GM23338 (cell line): ENCODE results near the gene DNAJA2. TPM values are rescaled to one million over a fixed set of nuclear protein-coding genes. Genes with fewer than 3 reads are reported as not detected.

Source experiments
- ATAC-seq: fragments of 200-7000 bp; cut with Tn5 transposase; 3 replicates; pipeline ENCODE4 v1.9.1; 2020
- DNase-seq: peaks from one replicate; pipeline ENCODE4 v3.0.0-alpha.2; 2015; ENCODE audit warnings: low spot score
- H2AFZ ChIP-seq: fragments of 200-600 bp; sonication (generic); 2 replicates; pipeline ENCODE4 v1.8.0; 2016; ENCODE audit warnings: antibody characterized with exemption, mild to moderate bottlenecking, moderate library complexity
- H3F3A ChIP-seq: fragments of 200-600 bp; sonication (generic); replicated peaks from 2 replicates; pipeline ENCODE4 v1.8.0; 2017; ENCODE audit warnings: antibody characterized with exemption, mixed run types, low read depth
- H3K27ac ChIP-seq: fragments of 200-600 bp; sonication (generic); 2 replicates; pipeline ENCODE4 v1.6.1; 2016; ENCODE audit warnings: low read depth
- H3K27me3 ChIP-seq: fragments of 200-600 bp; sonication (generic); 2 replicates; pipeline ENCODE4 v1.8.0; 2016; ENCODE audit warnings: mild to moderate bottlenecking, mixed run types, moderate library complexity; ENCODE audit not compliant: insufficient read depth
- H3K36me3 ChIP-seq: fragments of 200-600 bp; sonication (generic); 2 replicates; pipeline ENCODE4 v1.8.0; 2016; ENCODE audit warnings: mild to moderate bottlenecking; ENCODE audit not compliant: insufficient read depth
- H3K4me1 ChIP-seq: fragments of 200-600 bp; sonication (generic); 2 replicates; pipeline ENCODE4 v1.8.0; 2016; ENCODE audit warnings: mild to moderate bottlenecking, moderate library complexity; ENCODE audit not compliant: insufficient read depth
- H3K4me2 ChIP-seq: fragments of 200-600 bp; sonication (generic); 2 replicates; pipeline ENCODE4 v1.7.1; 2017; ENCODE audit warnings: mixed run types
- H3K4me3 ChIP-seq: fragments of 200-600 bp; sonication (generic); 2 replicates; pipeline ENCODE4 v1.6.1; 2016; ENCODE audit warnings: mixed run types
- H3K79me2 ChIP-seq: fragments of 200-600 bp; sonication (generic); replicated peaks from 2 replicates; pipeline ENCODE4 v1.8.0; 2017; ENCODE audit warnings: mild to moderate bottlenecking; ENCODE audit not compliant: insufficient read depth
- H3K9me2 ChIP-seq: fragments of 200-600 bp; sonication (generic); 2 replicates; pipeline ENCODE4 v1.8.0; 2017; ENCODE audit not compliant: insufficient read depth
- H4K20me1 ChIP-seq: fragments of 200-600 bp; sonication (generic); replicated peaks from 2 replicates; pipeline ENCODE4 v1.8.0; 2017; ENCODE audit warnings: mild to moderate bottlenecking; ENCODE audit not compliant: insufficient read depth
- H3K27ac Mint-ChIP-seq: 2 replicates; pipeline ENCODE4 v1.8.0; 2020; ENCODE audit warnings: inconsistent platforms, mild to moderate bottlenecking, moderate library complexity, mixed read lengths
- H3K27me3 Mint-ChIP-seq: 3 replicates; pipeline ENCODE4 v1.8.0; 2022; ENCODE audit warnings: low read depth, mild to moderate bottlenecking, moderate library complexity, mixed read lengths, inconsistent platforms; ENCODE audit not compliant: insufficient read depth, poor library complexity
- H3K36me3 Mint-ChIP-seq: 3 replicates; pipeline ENCODE4 v1.8.0; 2021; ENCODE audit warnings: low read depth, mild to moderate bottlenecking, inconsistent platforms, moderate library complexity, mixed read lengths
- H3K4me1 Mint-ChIP-seq: 3 replicates; pipeline ENCODE4 v1.8.0; 2020; ENCODE audit warnings: mild to moderate bottlenecking, inconsistent platforms, mixed read lengths
- H3K4me3 Mint-ChIP-seq: 3 replicates; pipeline ENCODE4 v1.8.0; 2021; ENCODE audit warnings: moderate library complexity, mild to moderate bottlenecking, inconsistent platforms, mixed read lengths
- H3K9me3 Mint-ChIP-seq: 3 replicates; pipeline ENCODE4 v1.8.0; 2020; ENCODE audit warnings: moderate library complexity, mild to moderate bottlenecking, inconsistent platforms, mixed read lengths
- CREB1 ChIP-seq: fragments of 250-450 bp; sonication (Bioruptor Pico); IDR thresholded peaks from 2 replicates; pipeline ENCODE4 v1.5.0; 2020; ENCODE audit warnings: low read depth, mild to moderate bottlenecking, moderate library complexity
- CTCF ChIP-seq, 2 experiments: fragments of 200-600 bp in 1 of 2; sonication (generic) in 1 of 2; conservative IDR thresholded peaks; 2 replicates each; pipeline versions ENCODE4 v1.5.1 to v1.6.1; 2016 to 2017; ENCODE audit warnings: antibody characterized with exemption in 2 of 2, low read depth in 2 of 2, mild to moderate bottlenecking in 2 of 2, moderate library complexity in 1 of 2
- ETS1 ChIP-seq: IDR thresholded peaks from 2 replicates; pipeline ENCODE4 v1.6.1; 2016; ENCODE audit warnings: antibody characterized with exemption
- EZH2 ChIP-seq: fragments of 200-600 bp; sonication (generic); IDR thresholded peaks from one replicate; pipeline ENCODE4 v1.8.0; 2017; ENCODE audit warnings: antibody characterized with exemption, mild to moderate bottlenecking, low read depth; ENCODE audit not compliant: unreplicated experiment
- EZH2phosphoT487 ChIP-seq: fragments of 200-600 bp; sonication (generic); IDR thresholded peaks from one replicate; pipeline ENCODE4 v1.8.1; 2018; ENCODE audit warnings: antibody characterized with exemption; ENCODE audit not compliant: unreplicated experiment
- NANOG ChIP-seq: IDR thresholded peaks from 2 replicates; pipeline ENCODE4 v1.6.1; 2016; ENCODE audit warnings: antibody characterized with exemption, borderline replicate concordance
- POLR2AphosphoS5 ChIP-seq: IDR thresholded peaks from 2 replicates; pipeline ENCODE4 v1.6.1; 2016; ENCODE audit warnings: antibody characterized with exemption, low read depth
- REST ChIP-seq: IDR thresholded peaks from one replicate; pipeline ENCODE4 v1.6.1; 2018; ENCODE audit warnings: antibody characterized with exemption; ENCODE audit not compliant: unreplicated experiment
- STAT1 ChIP-seq: IDR thresholded peaks from one replicate; pipeline ENCODE4 v1.6.1; 2016; ENCODE audit warnings: antibody characterized with exemption; ENCODE audit not compliant: unreplicated experiment
- ZNF114 ChIP-seq: fragments of 250-450 bp; sonication (Bioruptor Pico); IDR thresholded peaks from 2 replicates; pipeline ENCODE4 v1.5.0; 2020; ENCODE audit warnings: mild to moderate bottlenecking, moderate library complexity
- ZNF331 ChIP-seq: fragments of 250-450 bp; sonication (Bioruptor Pico); IDR thresholded peaks from 2 replicates; pipeline ENCODE4 v1.5.0; 2020; ENCODE audit warnings: low read depth, mild to moderate bottlenecking, moderate library complexity
- polyA plus RNA-seq: library from polyadenylated mRNA; unstranded; fragments of >200 nt; fragmentation: Nextera tagmentation; extraction: Ambion mirVana; gene quantifications from 2 replicates; pipeline ENCODE4 v1.2.1, GENCODE V29; 2016
- total RNA-seq: library from RNA; depleted of rRNA; stranded (reverse); fragments of >200 nt; shearing (Covaris generic); gene quantifications from 2 replicates; pipeline ENCODE4 v1.2.3, GENCODE V29; 2014

Gene DNAJA2
- total and polyA plus RNA-seq, 2 experiments from 2014 or later = 94.5 to 101 TPM

- Histone ChIP-seq H3K4me2 (no peak overlapping the region), H3F3A (no peaks in the 10 kb centered on the region), H4K20me1 (peaks cover 6% of the 10 kb centered on the region; the same call in 1 of the 2 replicates), H3K4me3 (no peak overlapping the region), H3K79me2 (peaks cover 75% of the 10 kb centered on the region), H2AFZ (no peak overlapping the region), H3K4me1 (peaks cover 16% of the 10 kb centered on the region), H3K9me2 (no peaks in the 10 kb centered on the region), H3K27me3 (no peaks in the 10 kb centered on the region), H3K27ac (peak overlapping the region; percentile 67), H3K36me3 (peaks cover 61% of the 10 kb centered on the region)
- Mint-ChIP-seq H3K36me3 (peaks cover 98% of the 10 kb centered on the region), H3K27ac (peak overlapping the region; percentile 91), H3K27me3 (peaks cover 2% of the 10 kb centered on the region), H3K4me3 (no peak overlapping the region), H3K9me3 (no peaks in the 10 kb centered on the region), H3K4me1 (peaks cover 25% of the 10 kb centered on the region)
- TF ChIP-seq CREB1 (CRISPR knock-in tag) = no peak
- TF ChIP-seq POLR2AphosphoS5 = no peak
- no peak for TF ChIP-seq NANOG
- no peak for TF ChIP-seq EZH2
- TF ChIP-seq ZNF114 = no peak
- no peak for TF ChIP-seq STAT1
- TF ChIP-seq ZNF331 = no peak
- TF ChIP-seq CTCF (conservative IDR thresholded peaks at IDR 0.05; ENCODE audit: low read depth in 2 of 2) = no peak
- no peak for TF ChIP-seq EZH2phosphoT487
- ATAC-seq = no peak
- no peak for DNase-seq
Observed at GRCh38 chr16:46962629-46963028, 10.8 kb downstream of the DNAJA2 start.

- Histone ChIP-seq H3K4me2 (no peak overlapping the region), H3K27ac (peak overlapping the region; percentile 80), H3K27me3 (no peaks in the 10 kb centered on the region), H3K4me3 (no peak overlapping the region), H3K36me3 (peaks cover 58% of the 10 kb centered on the region), H3K79me2 (peaks cover 67% of the 10 kb centered on the region), H3K4me1 (peaks cover 16% of the 10 kb centered on the region), H3K9me2 (no peaks in the 10 kb centered on the region), H4K20me1 (peaks cover 6% of the 10 kb centered on the region; the same call in 1 of the 2 replicates), H2AFZ (no peak overlapping the region), H3F3A (no peaks in the 10 kb centered on the region)
- Mint-ChIP-seq H3K27me3 (peaks cover 2% of the 10 kb centered on the region), H3K36me3 (peaks cover 98% of the 10 kb centered on the region), H3K4me3 (no peak overlapping the region), H3K27ac (peak overlapping the region; percentile 91), H3K9me3 (no peaks in the 10 kb centered on the region), H3K4me1 (peaks cover 25% of the 10 kb centered on the region)
- no peak for ATAC-seq
- DNase-seq = no peak
- TF ChIP-seq REST = no peak
- no peak for TF ChIP-seq STAT1
- no peak for TF ChIP-seq CREB1 (CRISPR knock-in tag)
- no peak for TF ChIP-seq ZNF114
- TF ChIP-seq ETS1 = no peak
Observed at GRCh38 chr16:46961373-46962353, 11.8 kb downstream of the DNAJA2 start.
